Activated T-cell treated with anti-CD3 and anti-CD28 coated beads, Interleukin-2, amount 50 U/mL, for 24 hours (primary cell): Measurements from ENCODE around the gene PTPRM.

Experiments used
- DNase-seq: peaks from one replicate; pipeline ENCODE4 v3.0.0-alpha.2; 2020
- H3K27ac Mint-ChIP-seq: 2 replicates; pipeline ENCODE4 v1.8.0; 2020; ENCODE audit warnings: mild to moderate bottlenecking, mixed read lengths
- H3K27me3 Mint-ChIP-seq: 2 replicates; pipeline ENCODE4 v1.8.0; 2020; ENCODE audit warnings: mixed read lengths
- H3K36me3 Mint-ChIP-seq: 2 replicates; pipeline ENCODE4 v1.8.0; 2020; ENCODE audit warnings: low read depth, mixed read lengths
- H3K4me1 Mint-ChIP-seq: 2 replicates; pipeline ENCODE4 v1.8.0; 2020; ENCODE audit warnings: low read depth, mixed read lengths
- H3K4me3 Mint-ChIP-seq: 2 replicates; pipeline ENCODE4 v1.8.0; 2020; ENCODE audit warnings: mild to moderate bottlenecking, moderate library complexity, mixed read lengths
- H3K9me3 Mint-ChIP-seq: 2 replicates; pipeline ENCODE4 v1.8.0; 2020; ENCODE audit warnings: mixed read lengths

Gene PTPRM

GRCh38 chr18:8140841-8141501, 573.9 kb downstream of the PTPRM start:
- H3K27ac Mint-ChIP-seq = no peak overlapping the region
- no peaks in the 10 kb centered on the region for H3K4me1 Mint-ChIP-seq
- no peak overlapping the region for H3K4me3 Mint-ChIP-seq
- H3K27me3 Mint-ChIP-seq = no peaks in the 10 kb centered on the region
- no peaks in the 10 kb centered on the region for H3K36me3 Mint-ChIP-seq
- peaks cover 6% of the 10 kb centered on the region for H3K9me3 Mint-ChIP-seq
- no peak for DNase-seq

GRCh38 chr18:8142131-8142711, 575.1 kb downstream of the PTPRM start:
- Mint-ChIP-seq H3K27ac (no peak overlapping the region), H3K9me3 (peaks cover 12% of the 10 kb centered on the region), H3K36me3 (no peaks in the 10 kb centered on the region), H3K27me3 (no peaks in the 10 kb centered on the region), H3K4me1 (no peaks in the 10 kb centered on the region), H3K4me3 (no peak overlapping the region)
- no peak for DNase-seq

- H3K4me1 Mint-ChIP-seq = no peaks in the 10 kb centered on the region
- H3K27me3 Mint-ChIP-seq = no peaks in the 10 kb centered on the region
- H3K9me3 Mint-ChIP-seq = peaks cover 9% of the 10 kb centered on the region
Observed at GRCh38 chr18:8142932-8143331, 575.8 kb downstream of the PTPRM start.

GRCh38 chr18:8151181-8151580, 584.1 kb downstream of the PTPRM start:
- Mint-ChIP-seq H3K4me3 (no peak overlapping the region), H3K36me3 (no peaks in the 10 kb centered on the region), H3K4me1 (no peaks in the 10 kb centered on the region), H3K9me3 (peaks cover 7% of the 10 kb centered on the region), H3K27me3 (no peaks in the 10 kb centered on the region), H3K27ac (no peak overlapping the region)
- no peak for DNase-seq

More at GRCh38 chr18:8142932-8143331, 575.8 kb downstream of the PTPRM start:
- Mint-ChIP-seq H3K27ac (no peak overlapping the region), H3K36me3 (no peaks in the 10 kb centered on the region), H3K4me3 (no peak overlapping the region)
- DNase-seq = no peak

- H3K4me3 Mint-ChIP-seq = no peak overlapping the region
- H3K4me1 Mint-ChIP-seq = no peaks in the 10 kb centered on the region
- no peak overlapping the region for H3K27ac Mint-ChIP-seq
- no peaks in the 10 kb centered on the region for H3K27me3 Mint-ChIP-seq
- peaks cover 6% of the 10 kb centered on the region for H3K9me3 Mint-ChIP-seq
- H3K36me3 Mint-ChIP-seq = no peaks in the 10 kb centered on the region
- no peak for DNase-seq
Observed at GRCh38 chr18:8153887-8154583, 586.9 kb downstream of the PTPRM start.

- no peak overlapping the region for H3K27ac Mint-ChIP-seq
- peaks cover 6% of the 10 kb centered on the region for H3K9me3 Mint-ChIP-seq
- no peaks in the 10 kb centered on the region for H3K27me3 Mint-ChIP-seq
- H3K4me3 Mint-ChIP-seq = no peak overlapping the region
- H3K4me1 Mint-ChIP-seq = no peaks in the 10 kb centered on the region
- no peak for DNase-seq
- H3K36me3 Mint-ChIP-seq = no peaks in the 10 kb centered on the region
Observed at GRCh38 chr18:8162802-8163201, 595.7 kb downstream of the PTPRM start.

GRCh38 chr18:8163286-8163959, 596.3 kb downstream of the PTPRM start:
- Mint-ChIP-seq H3K9me3 (peaks cover 2% of the 10 kb centered on the region), H3K4me1 (no peaks in the 10 kb centered on the region), H3K4me3 (no peak overlapping the region), H3K27ac (no peak overlapping the region), H3K36me3 (no peaks in the 10 kb centered on the region), H3K27me3 (no peaks in the 10 kb centered on the region)
- DNase-seq = no peak

GRCh38 chr18:8165095-8165494, 598.0 kb downstream of the PTPRM start:
- DNase-seq = no peak
- H3K9me3 Mint-ChIP-seq = no peaks in the 10 kb centered on the region
- no peaks in the 10 kb centered on the region for H3K27me3 Mint-ChIP-seq
- H3K27ac Mint-ChIP-seq = no peak overlapping the region
- H3K4me1 Mint-ChIP-seq = no peaks in the 10 kb centered on the region
- no peak overlapping the region for H3K4me3 Mint-ChIP-seq
- H3K36me3 Mint-ChIP-seq = no peaks in the 10 kb centered on the region

GRCh38 chr18:8167026-8167425, 599.9 kb downstream of the PTPRM start:
- Mint-ChIP-seq H3K4me3 (no peak overlapping the region), H3K27me3 (no peaks in the 10 kb centered on the region), H3K36me3 (no peaks in the 10 kb centered on the region), H3K27ac (no peak overlapping the region), H3K4me1 (no peaks in the 10 kb centered on the region), H3K9me3 (no peaks in the 10 kb centered on the region)
- no peak for DNase-seq

- no peak for DNase-seq
- H3K9me3 Mint-ChIP-seq = no peaks in the 10 kb centered on the region
- H3K4me3 Mint-ChIP-seq = no peak overlapping the region
- no peaks in the 10 kb centered on the region for H3K4me1 Mint-ChIP-seq
- no peak overlapping the region for H3K27ac Mint-ChIP-seq
- H3K36me3 Mint-ChIP-seq = no peaks in the 10 kb centered on the region
- no peaks in the 10 kb centered on the region for H3K27me3 Mint-ChIP-seq
Observed at GRCh38 chr18:8167673-8168072, 600.6 kb downstream of the PTPRM start.

- no peak for DNase-seq
- H3K4me3 Mint-ChIP-seq = no peak overlapping the region
- no peaks in the 10 kb centered on the region for H3K27me3 Mint-ChIP-seq
- H3K4me1 Mint-ChIP-seq = no peaks in the 10 kb centered on the region
- H3K9me3 Mint-ChIP-seq = no peaks in the 10 kb centered on the region
- H3K36me3 Mint-ChIP-seq = no peaks in the 10 kb centered on the region
- no peak overlapping the region for H3K27ac Mint-ChIP-seq
Observed at GRCh38 chr18:8169722-8170121, 602.6 kb downstream of the PTPRM start.

GRCh38 chr18:8174771-8175170, 607.7 kb downstream of the PTPRM start:
- H3K9me3 Mint-ChIP-seq = peaks cover 7% of the 10 kb centered on the region
- H3K4me1 Mint-ChIP-seq = no peaks in the 10 kb centered on the region
- no peaks in the 10 kb centered on the region for H3K36me3 Mint-ChIP-seq
- DNase-seq = no peak
- no peaks in the 10 kb centered on the region for H3K27me3 Mint-ChIP-seq
- no peak overlapping the region for H3K4me3 Mint-ChIP-seq
- H3K27ac Mint-ChIP-seq = no peak overlapping the region

- Mint-ChIP-seq H3K27ac (no peak overlapping the region), H3K36me3 (no peaks in the 10 kb centered on the region), H3K4me3 (no peak overlapping the region), H3K9me3 (peaks cover 12% of the 10 kb centered on the region), H3K4me1 (no peaks in the 10 kb centered on the region), H3K27me3 (no peaks in the 10 kb centered on the region)
- no peak for DNase-seq
Observed at GRCh38 chr18:8175501-8176061, 608.5 kb downstream of the PTPRM start.

GRCh38 chr18:8176109-8176508, 609.0 kb downstream of the PTPRM start:
- DNase-seq = no peak
- Mint-ChIP-seq H3K36me3 (no peaks in the 10 kb centered on the region), H3K4me3 (no peak overlapping the region), H3K27ac (no peak overlapping the region), H3K4me1 (no peaks in the 10 kb centered on the region), H3K27me3 (no peaks in the 10 kb centered on the region), H3K9me3 (peaks cover 13% of the 10 kb centered on the region)
